ENCODE results near the gene AMOTL2. TPM values are rescaled to one million over a fixed set of nuclear protein-coding genes. Genes with fewer than 3 reads are reported as not detected.

The AMOTL2 gene
- total RNA-seq, 1 donor from 2014 or later: 41.6 TPM

DNA sequence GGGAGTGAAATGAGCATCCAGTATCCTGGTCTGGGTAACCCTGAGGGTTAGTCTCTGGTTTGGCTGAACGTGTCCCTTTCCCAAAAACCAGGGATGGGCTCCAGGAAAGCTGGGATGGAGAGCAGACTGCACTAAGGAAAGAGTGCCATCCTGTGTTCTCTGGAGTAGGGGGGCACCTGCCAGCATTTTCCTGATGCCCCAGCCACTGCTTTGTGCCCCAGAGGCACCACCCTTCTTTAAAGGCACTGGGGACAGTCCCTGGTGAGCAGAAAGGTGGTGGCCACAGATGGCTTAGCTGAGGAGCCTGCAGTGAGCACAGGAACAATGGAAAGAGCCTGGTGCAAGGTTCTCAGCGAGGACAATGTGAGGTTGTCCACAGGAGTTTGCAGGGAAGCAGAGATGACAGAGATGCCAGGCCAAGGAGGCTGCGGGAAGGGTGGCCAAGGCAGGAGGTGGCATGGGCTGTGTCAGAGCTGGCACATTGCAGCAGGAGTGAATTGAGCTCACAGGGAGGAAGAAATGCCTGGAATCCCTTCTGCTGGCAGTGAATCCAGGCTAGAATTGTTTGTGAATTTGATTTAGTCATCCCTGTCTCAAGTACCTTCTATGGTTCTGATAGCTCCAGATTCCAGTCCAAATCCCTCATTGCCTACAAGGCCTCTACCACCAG is 39.9 kb downstream of the AMOTL2 start:
- DNase-seq (ENCODE audit: low read depth in 2 of 2): no peak

GRCh38 chr3:134333522-134334181 is 40.6 kb downstream of the AMOTL2 start:
- no peak for DNase-seq (ENCODE audit: low read depth in 2 of 2)

DNA sequence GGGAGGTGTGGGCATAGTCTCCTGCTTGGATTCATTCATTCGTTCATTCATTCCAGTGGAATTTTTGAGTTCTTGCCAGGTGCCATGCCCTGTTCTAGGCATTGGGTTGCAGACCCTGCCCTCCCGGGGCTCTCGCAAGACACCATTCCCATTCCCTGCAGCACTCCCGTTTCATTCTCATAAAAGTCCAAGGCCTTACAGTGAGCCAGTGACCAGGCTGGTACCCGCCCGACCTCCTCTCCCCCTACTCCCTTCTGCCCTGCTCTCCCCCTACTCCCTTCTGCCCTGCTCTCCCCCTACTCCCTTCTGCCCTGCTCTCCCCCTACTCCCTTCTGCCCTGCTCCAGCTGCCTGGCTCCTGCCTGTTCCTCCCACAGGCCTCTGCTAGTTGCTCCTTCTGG is 41.9 kb downstream of the AMOTL2 start:
- no peak for DNase-seq (ENCODE audit: low read depth in 2 of 2)

DNA sequence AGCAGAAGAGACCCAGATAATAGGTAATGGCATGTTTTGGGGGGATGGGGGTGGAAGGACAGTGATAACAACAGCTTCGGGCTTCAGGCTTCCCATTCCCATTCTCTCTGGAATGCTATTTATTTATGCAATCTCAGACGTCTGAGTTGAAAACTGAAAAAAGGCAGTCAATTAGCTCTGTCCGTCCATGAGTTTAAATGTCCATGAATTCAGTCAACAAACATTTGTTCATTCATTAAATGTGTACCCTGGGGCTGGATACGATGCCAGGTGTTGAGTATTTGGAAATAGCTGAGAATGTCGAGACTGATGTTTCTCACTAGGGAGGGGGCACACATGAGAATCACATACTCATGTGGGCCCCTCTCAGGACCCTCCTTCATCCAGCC is 42.4 kb downstream of the AMOTL2 start:
- DNase-seq (ENCODE audit: low read depth in 2 of 2): no peak

DNA sequence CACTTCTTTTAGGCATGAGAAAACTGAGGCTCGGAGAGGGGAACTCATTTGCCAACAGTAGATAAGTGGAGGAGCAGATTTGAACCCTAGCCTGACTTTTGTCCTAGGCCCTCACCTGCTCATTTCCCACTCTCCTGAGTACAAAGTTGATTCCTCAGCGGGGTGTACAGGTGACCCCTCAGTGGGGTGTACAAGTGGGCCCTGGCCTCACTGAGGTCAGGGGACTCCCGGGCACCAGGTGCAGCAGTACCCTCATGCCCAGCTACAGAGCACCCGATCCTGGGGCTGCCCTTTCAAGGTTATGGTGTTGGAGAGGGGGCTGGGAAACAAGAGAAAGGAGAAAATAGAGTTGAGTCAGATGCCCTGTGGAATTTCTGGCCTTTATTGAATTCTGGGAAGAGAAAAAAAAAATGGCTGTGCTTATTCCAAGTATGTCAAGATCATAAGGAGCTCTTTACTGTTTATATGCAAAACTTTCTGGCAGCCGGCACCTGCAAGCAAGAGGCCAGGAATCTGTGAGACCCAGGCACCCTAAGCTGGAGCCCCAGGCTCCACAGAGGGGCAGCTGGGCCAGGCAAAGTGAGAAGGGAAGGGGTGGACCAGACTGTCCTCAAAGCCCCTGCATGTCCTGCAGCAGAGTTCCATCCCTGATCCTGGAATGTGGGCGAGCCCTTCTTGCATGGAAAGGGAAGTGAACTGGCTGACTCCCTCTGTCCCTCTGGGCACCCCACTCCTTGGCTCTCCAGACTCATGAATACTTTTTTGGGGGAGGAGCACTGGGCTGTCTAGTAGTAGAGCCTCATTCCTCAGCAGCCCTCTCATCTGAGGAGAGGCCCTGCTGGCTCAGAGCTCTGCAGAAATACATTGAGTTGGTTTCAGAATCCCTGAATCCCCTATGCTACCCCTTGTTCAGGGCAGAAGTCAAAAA is 43.1 kb downstream of the AMOTL2 start:
- DNase-seq (ENCODE audit: low read depth in 2 of 2): no peak

DNA sequence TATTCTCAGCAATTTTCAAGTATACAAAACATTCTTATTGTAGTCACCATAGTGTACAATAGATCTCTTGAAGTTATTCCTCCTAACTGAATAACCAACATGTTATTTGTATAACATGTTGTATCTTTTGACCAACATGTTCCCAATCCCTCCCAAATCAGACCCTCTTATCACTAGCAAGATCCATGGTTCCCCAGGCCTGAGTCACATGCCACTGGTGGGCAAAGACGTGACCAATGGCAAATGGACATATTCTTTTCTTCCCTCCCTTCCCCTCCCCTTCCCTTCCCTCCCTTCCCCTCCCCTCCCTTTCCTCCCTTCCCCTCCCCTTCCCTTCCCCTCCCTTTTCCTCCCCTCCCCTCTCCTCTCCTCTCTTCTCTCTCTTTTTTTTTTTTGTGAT is 45.4 kb downstream of the AMOTL2 start:
- DNase-seq (ENCODE audit: low read depth in 2 of 2): no peak

DNA sequence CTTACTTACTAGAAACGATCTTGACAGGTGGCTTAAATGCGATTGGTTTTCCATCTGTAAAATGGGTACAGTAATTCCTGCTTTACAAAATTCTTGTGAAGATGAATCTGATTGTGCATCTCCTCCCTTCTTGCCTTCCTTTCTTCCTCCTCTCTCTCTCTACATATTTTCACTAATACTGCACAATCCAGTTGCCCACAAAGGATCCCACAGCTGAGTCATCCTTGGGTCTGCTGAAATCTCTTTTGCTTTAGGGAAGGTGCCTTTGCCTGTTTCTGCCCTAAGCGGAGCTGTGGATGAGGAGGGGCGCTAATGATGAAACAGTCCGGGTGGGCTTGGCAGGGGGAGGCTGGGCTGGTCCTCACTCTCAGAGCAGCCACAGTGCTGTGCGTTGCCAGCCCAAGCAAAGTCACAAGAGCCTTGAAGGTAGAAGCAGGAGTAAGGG is 46.1 kb downstream of the AMOTL2 start:
- DNase-seq (ENCODE audit: low read depth in 2 of 2): no peak

DNA sequence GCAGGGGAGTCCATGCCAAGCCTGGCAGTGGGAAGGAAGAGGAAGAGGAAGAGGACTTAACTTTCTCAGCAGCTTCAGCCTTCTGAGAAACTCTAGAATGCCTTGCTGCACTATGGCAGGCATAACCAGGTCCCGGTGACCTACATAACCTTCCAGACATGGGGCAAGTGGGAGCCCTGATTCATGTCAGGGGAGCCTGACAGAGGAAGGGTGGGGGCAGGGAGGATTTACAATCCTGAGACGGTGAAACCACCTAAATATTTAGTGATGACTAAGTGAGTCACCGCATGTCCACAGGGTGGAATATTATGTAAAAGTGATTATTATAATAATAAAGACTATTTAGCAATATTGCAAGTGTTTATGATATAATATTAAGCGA is 46.7 kb downstream of the AMOTL2 start:
- peak in 1 of 2 donors; percentile 42 for DNase-seq (ENCODE audit: low read depth in 2 of 2)

DNA sequence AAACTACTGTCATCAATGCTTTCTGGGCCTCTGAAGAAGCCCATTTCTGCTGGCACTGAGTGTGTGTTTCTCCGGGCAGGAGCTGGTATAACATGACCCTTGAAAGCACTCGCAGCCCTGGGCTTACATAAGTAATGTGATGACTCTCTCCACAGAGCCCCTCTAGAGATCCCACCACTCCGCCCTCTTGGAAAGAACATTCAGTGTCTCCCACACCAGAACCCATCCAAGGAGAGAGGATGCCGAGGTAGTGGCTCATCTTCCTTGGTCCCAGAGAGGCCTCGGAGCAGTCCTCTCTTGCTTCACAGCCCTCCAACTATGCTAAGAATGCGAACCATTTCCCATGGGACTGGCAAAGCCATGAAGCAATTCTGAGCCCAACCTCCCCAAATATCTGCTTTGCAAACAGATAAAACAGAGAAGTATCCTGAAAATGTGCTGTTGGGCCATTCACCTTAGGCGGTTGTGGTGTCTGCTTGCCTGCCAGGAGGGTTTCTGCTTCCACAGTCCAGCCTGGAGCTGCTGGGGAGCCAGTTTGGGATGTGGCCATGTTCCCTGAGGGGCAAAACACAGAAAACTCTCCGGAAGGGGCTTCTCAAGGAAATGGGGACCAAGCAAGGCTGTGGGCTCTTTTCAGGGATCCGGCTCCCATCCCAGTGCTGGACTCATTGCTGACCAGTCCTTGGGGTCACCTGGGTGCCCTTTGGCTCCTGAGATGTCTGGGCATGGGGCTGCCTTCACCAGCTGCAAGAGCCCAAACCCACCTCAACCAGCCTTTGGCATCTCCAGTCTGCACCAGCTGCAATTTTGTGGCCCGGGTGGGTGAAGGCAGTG is 47.3 kb downstream of the AMOTL2 start:
- DNase-seq (ENCODE audit: low read depth in 2 of 2): peak; percentile 64 to 65

- peak in 1 of 2 donors; percentile 44 for DNase-seq (ENCODE audit: low read depth in 2 of 2)
Observed at GRCh38 chr3:134326126-134326525, 48.1 kb downstream of the AMOTL2 start.

GRCh38 chr3:134325706-134326105 is 48.5 kb downstream of the AMOTL2 start:
- DNase-seq (ENCODE audit: low read depth in 2 of 2): no peak

GRCh38 chr3:134325061-134325705 is 49.1 kb downstream of the AMOTL2 start:
- no peak for DNase-seq (ENCODE audit: low read depth in 2 of 2)

DNA sequence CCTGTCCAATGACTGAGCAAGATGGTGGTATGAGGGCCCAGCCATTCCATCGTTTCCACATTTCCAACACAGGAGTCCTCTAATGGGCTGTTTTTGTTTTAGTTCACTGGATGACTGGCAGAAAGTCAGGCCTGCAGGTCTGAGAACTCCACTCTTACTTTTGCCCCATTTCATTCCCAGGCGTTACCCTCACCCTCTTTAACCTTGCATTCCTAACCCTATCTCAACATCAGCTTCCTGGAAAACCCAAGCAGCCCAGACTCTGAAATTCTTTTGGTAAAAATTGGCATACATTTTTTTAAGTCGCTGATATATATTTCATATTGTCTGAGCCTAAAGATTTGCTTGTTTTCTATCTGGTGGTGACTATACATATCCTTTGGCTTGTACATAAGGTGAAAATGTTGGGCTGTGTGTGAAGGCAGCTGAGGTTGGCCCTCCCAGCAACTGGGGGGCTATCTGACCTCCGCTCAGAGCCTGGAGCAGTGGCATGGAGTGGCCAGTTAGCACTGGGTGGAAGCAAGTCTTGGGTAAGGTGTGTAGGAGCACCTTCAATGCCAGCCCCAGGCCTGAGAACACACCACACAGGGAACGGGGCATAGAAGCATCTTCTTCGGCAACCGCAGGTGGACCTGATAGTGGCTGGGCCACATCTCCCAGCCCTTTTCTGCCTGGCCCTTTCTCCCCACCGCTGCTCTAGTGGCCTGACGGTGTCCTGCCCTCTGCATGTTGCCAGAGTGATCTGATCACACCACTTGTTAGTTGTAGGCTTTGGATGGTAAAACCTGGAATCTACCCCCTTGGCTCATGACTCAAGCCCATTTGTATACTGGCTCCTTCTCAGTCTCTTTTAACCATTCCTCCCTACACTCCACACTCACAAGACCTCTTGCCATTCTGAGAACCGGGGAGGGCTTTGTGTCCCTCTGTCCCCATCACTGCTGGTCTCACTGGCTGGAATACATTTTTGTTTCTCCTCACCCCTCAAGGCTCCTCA is 50.0 kb downstream of the AMOTL2 start:
- no peak for DNase-seq (ENCODE audit: low read depth in 2 of 2)

DNA sequence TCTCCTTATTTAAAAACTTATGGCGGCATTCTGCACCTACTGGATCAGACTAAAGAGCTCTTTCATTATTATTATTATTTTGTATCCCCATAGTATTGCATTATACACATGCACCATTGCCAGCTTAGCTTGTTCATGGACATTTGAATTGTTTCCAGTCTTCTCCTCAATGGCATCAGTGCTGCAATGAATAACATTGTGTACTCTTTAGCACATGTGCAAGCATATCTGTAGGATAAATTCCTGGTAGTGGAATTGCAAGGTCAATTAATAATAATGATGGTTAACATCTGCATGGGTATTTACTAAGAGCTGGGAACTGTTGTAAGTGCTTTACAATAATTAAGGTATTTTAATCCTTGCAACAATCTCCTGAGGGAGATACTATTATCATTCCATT is 52.0 kb downstream of the AMOTL2 start:
- DNase-seq (ENCODE audit: low read depth in 2 of 2): no peak

GRCh38 chr3:134320749-134321148 is 53.5 kb downstream of the AMOTL2 start:
- DNase-seq (ENCODE audit: low read depth in 2 of 2): no peak

GRCh38 chr3:134319931-134320330 is 54.3 kb downstream of the AMOTL2 start:
- no peak for DNase-seq (ENCODE audit: low read depth in 2 of 2)

GRCh38 chr3:134318166-134318565 is 56.1 kb downstream of the AMOTL2 start:
- DNase-seq (ENCODE audit: low read depth in 2 of 2): no peak

- DNase-seq (ENCODE audit: low read depth in 2 of 2): peak in 1 of 2 donors; percentile 44
Observed at GRCh38 chr3:134317106-134317947, 56.9 kb downstream of the AMOTL2 start.
